ENCODE results near the gene B9D1. TPM values are rescaled to one million over a fixed set of nuclear protein-coding genes. Genes with fewer than 3 reads are reported as not detected.

The B9D1 gene
- total RNA-seq, 1 donor from 2014 or later, result 16.5 TPM

GRCh38 chr17:19311016-19311415 lies 51.5 kb downstream of the B9D1 start:
- TF ChIP-seq CTCF (IDR thresholded peaks at IDR 0.05), result no peak
- peaks cover 16% of the 10 kb centered on the region for H3K36me3 Mint-ChIP-seq (ENCODE audit: unreplicated experiment)
- no peaks in the 10 kb centered on the region for H3K27me3 Mint-ChIP-seq (ENCODE audit: unreplicated experiment)
- H3K9me3 Mint-ChIP-seq (ENCODE audit: unreplicated experiment), result no peaks in the 10 kb centered on the region
- peaks cover 4% of the 10 kb centered on the region for H3K4me1 Mint-ChIP-seq (ENCODE audit: unreplicated experiment)
- H3K4me3 Mint-ChIP-seq (ENCODE audit: unreplicated experiment), result no peak overlapping the region
- DNase-seq (ENCODE audit: extremely low spot score, unreplicated experiment), result no peak
- no peak overlapping the region for H3K27ac Mint-ChIP-seq (ENCODE audit: unreplicated experiment)

DNA sequence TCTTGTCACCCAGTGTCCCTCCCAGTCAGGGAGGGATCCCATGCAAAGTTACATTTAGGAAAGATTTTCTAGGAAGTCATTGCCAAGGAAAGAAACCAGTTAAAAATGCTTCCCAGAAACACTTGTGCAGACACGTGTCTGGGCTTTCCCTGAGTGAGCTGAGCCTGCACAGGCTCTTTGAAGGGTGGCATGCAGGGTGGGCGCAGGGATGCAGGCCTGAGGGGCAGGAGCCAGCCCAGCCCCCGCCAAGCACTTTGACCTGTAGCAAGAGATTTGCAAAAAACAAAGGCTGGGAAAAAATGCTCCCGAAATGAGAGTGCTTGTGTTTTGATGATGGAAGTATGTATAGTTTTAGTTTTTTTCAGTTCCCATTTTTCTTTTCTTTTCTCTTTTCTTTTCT lies 52.4 kb downstream of the B9D1 start:
- Mint-ChIP-seq H3K27ac (ENCODE audit: unreplicated experiment) (no peak overlapping the region), H3K27me3 (ENCODE audit: unreplicated experiment) (no peaks in the 10 kb centered on the region), H3K9me3 (ENCODE audit: unreplicated experiment) (no peaks in the 10 kb centered on the region), H3K4me3 (ENCODE audit: unreplicated experiment) (no peak overlapping the region), H3K36me3 (ENCODE audit: unreplicated experiment) (peaks cover 16% of the 10 kb centered on the region), H3K4me1 (ENCODE audit: unreplicated experiment) (peaks cover 3% of the 10 kb centered on the region)
- no peak for TF ChIP-seq CTCF (IDR thresholded peaks at IDR 0.05)
- no peak for DNase-seq (ENCODE audit: extremely low spot score, unreplicated experiment)

- Mint-ChIP-seq H3K27ac (ENCODE audit: unreplicated experiment) (no peak overlapping the region), H3K4me1 (ENCODE audit: unreplicated experiment) (peaks cover 3% of the 10 kb centered on the region), H3K27me3 (ENCODE audit: unreplicated experiment) (no peaks in the 10 kb centered on the region), H3K36me3 (ENCODE audit: unreplicated experiment) (peaks cover 16% of the 10 kb centered on the region), H3K4me3 (ENCODE audit: unreplicated experiment) (no peak overlapping the region), H3K9me3 (ENCODE audit: unreplicated experiment) (no peaks in the 10 kb centered on the region)
- no peak for TF ChIP-seq CTCF (IDR thresholded peaks at IDR 0.05)
- no peak for DNase-seq (ENCODE audit: extremely low spot score, unreplicated experiment)
These were observed 52.8 kb downstream of the B9D1 start for GRCh38 chr17:19309701-19310100.

DNA sequence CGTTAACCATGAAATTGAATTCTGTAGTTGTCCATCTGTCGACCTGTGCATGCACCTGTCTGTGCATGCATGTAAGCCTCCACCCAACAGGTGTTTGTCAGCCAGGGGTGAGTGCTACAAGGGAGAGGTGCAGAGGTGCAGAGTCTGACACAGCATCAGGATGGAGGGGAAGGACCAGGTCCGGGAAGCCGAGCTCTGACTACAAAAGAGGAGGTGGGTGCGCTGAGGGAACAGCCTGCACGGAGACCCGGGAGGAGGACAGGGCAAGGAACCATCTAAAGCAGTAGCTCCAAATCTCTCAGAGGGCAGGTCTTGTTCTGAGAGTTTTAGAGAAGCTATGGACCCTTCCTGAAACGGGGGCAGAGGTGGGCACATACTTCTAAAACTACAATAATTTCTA lies 54.1 kb downstream of the B9D1 start:
- no peak for DNase-seq (ENCODE audit: extremely low spot score, unreplicated experiment)
- no peaks in the 10 kb centered on the region for H3K9me3 Mint-ChIP-seq (ENCODE audit: unreplicated experiment)
- H3K36me3 Mint-ChIP-seq (ENCODE audit: unreplicated experiment), result peaks cover 9% of the 10 kb centered on the region
- no peaks in the 10 kb centered on the region for H3K27me3 Mint-ChIP-seq (ENCODE audit: unreplicated experiment)
- no peak overlapping the region for H3K27ac Mint-ChIP-seq (ENCODE audit: unreplicated experiment)
- no peak for TF ChIP-seq CTCF (IDR thresholded peaks at IDR 0.05)
- no peak overlapping the region for H3K4me3 Mint-ChIP-seq (ENCODE audit: unreplicated experiment)
- H3K4me1 Mint-ChIP-seq (ENCODE audit: unreplicated experiment), result peaks cover 3% of the 10 kb centered on the region

GRCh38 chr17:19307521-19307920 lies 55.0 kb downstream of the B9D1 start:
- TF ChIP-seq CTCF (IDR thresholded peaks at IDR 0.05), result no peak
- Mint-ChIP-seq H3K27me3 (ENCODE audit: unreplicated experiment) (no peaks in the 10 kb centered on the region), H3K4me3 (ENCODE audit: unreplicated experiment) (no peak overlapping the region), H3K36me3 (ENCODE audit: unreplicated experiment) (peaks cover 6% of the 10 kb centered on the region), H3K4me1 (ENCODE audit: unreplicated experiment) (peaks cover 5% of the 10 kb centered on the region), H3K9me3 (ENCODE audit: unreplicated experiment) (no peaks in the 10 kb centered on the region), H3K27ac (ENCODE audit: unreplicated experiment) (no peak overlapping the region)
- no peak for DNase-seq (ENCODE audit: extremely low spot score, unreplicated experiment)
